Transverse colon (tissue), 4 donors: ENCODE results near the gene PRRC2A.

ENCODE experiments used
- EP300 ChIP-seq: sonication (generic); formaldehyde crosslinking; IDR thresholded peaks from one replicate; pipeline ENCODE4 v1.6.1; 2017; ENCODE audit warnings: antibody characterized with exemption, low read depth
- POLR2AphosphoS5 ChIP-seq, 3 donors: sonication (generic); formaldehyde crosslinking; IDR thresholded peaks; one replicate each; pipeline ENCODE4 v1.6.1; 2016; ENCODE audit warnings: antibody characterized with exemption in 3 of 3
- TF ChIP-seq, protein P1 (sequence below), 5 experiments: fragments of 200-600 bp in 3 of 5; fragments of 450-650 bp in 2 of 5; sonication (generic) in 3 of 5; IDR thresholded peaks; 1 replicate in 2 of 5; 2 replicates in 3 of 5; pipeline ENCODE4 v1.5.1; 2016 to 2017; ENCODE audit warnings: antibody characterized with exemption in 5 of 5, inconsistent platforms in 3 of 5, mild to moderate bottlenecking in 2 of 5, moderate library complexity in 1 of 5

DNA sequence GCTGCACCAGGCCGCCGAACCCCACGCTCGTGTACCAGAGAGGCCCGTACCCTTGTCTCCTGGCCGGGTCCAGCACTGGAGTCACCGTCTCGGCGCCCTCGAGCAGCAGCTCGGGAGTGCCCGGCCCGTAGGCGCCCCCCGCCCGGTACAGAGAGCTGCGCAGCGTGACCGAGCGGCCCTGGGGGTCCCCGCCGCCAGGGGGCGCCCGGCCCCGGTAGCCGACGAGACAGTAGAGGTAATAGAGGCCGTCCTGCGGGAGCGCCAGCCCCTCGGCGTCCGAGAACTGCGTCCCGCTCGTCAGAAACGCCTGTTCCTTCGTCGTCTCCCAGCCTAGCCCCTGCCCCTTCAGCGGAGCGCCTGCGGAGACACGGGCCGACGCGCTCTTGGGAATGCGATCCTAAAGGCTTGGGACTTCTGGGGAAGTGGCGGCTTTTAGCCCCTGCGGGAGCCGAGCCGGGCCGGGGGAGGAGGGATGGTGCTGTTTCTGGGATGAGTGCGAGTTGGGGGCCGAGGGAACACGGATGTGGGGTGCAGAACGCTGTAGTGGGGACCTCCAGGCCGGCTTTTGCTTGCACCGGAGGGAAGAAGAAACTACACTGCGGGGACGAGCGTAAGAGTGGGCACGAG is 39.6 kb upstream of the PRRC2A start:
- TF ChIP-seq, protein P1, sequence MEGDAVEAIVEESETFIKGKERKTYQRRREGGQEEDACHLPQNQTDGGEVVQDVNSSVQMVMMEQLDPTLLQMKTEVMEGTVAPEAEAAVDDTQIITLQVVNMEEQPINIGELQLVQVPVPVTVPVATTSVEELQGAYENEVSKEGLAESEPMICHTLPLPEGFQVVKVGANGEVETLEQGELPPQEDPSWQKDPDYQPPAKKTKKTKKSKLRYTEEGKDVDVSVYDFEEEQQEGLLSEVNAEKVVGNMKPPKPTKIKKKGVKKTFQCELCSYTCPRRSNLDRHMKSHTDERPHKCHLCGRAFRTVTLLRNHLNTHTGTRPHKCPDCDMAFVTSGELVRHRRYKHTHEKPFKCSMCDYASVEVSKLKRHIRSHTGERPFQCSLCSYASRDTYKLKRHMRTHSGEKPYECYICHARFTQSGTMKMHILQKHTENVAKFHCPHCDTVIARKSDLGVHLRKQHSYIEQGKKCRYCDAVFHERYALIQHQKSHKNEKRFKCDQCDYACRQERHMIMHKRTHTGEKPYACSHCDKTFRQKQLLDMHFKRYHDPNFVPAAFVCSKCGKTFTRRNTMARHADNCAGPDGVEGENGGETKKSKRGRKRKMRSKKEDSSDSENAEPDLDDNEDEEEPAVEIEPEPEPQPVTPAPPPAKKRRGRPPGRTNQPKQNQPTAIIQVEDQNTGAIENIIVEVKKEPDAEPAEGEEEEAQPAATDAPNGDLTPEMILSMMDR (IDR thresholded peaks at IDR 0.05) = peak; percentile 92 to 99 (median 97)
- TF ChIP-seq POLR2AphosphoS5 (IDR thresholded peaks at IDR 0.05) = peak; percentile 41 to 66 (median 57)
- TF ChIP-seq EP300 = no peak
